GDM1 (cell line): ENCODE results near the gene THSD4.
"Not testable (repeated sequence)": the region's sequence is repeated elsewhere in the genome, so short reads cannot be mapped to it uniquely, and the experiment has no call there.

Source experiments
- DNase-seq: peaks from one replicate; lab custom pipeline; 2025; lab: John Stamatoyannopoulos, UW

THSD4 gene

DNA sequence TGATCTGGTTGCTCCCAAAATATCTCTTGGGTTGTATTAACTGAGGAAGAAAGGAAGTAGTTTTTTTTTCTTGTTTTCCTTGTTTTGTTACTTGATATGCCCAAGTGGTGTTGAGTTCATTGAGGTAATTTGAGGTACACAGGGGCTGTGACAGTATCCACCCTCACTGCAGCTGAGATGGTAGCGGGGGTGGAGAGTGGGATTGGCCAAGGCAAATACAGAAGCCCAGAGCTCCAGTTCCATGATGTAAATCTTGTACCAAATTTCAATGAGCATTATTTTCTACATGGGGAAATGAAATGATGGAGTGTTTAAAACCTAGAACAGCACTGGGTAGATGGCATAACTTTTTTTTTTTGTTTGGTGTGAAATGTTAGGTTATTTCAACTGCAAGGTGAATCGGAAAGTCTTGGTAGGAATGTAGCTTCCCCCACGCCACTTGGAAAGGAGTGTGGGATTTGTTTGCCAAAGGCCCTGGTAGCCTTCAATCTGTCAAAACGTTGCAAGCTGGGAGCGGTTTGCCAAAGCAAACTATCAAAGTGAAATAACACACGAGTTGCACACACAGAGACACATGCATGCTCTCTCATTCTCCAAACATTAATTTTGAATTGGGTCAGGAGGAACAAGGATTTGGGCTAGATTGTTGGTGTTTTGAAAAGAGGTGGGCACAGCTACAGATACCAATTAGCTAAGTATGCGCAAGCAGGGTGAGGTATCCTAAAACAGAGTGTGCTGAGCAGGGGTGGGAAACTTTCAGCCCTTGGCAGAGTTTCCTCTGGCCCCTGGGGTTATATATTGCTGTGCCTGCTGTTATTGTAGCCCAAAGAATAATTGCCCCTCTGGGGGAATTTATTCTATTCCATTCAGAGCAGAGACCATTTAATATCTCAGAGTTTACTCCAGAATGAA is 34.6 kb downstream of the THSD4 start:
- DNase-seq = no peak

DNA sequence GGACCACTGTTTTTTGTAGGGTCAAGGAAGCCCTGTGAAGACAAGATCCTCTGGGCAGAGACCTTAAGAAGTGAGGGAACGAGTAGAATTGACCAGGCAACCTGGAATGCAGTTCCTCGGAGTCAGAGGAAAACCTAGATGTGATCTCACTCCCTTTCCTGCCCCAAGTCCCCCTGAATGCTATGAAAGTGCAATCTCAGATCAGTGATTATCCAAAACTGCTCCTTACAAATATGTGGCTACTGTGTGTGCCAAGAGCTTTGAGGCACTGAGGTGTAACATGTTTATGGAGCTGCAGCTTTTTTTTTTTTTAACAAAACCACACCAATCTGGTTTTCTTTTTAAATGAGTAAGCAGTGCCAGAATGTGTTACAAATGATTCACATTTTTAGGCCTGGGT is 35.8 kb downstream of the THSD4 start:
- DNase-seq = no peak

DNA sequence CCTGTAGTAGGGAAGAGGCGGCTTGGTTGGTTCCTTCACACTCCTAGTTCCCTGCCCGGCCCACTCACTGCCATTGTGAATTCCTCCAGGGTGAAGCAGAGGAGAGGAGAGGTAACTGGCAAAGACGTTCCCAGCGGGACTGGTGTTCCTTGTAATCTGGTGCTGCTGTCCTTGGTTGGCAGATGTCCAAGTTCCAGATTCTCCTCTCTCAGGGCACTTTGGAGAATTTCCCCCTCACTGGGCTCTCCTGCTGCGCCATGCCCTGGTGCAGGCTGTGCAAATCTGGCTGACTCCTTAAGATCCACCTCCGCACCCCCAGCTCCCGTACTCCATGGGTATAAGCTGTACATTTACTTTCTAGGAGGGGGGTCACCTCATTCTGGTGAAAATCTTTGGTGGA is 37.3 kb downstream of the THSD4 start:
- DNase-seq = no peak

DNA sequence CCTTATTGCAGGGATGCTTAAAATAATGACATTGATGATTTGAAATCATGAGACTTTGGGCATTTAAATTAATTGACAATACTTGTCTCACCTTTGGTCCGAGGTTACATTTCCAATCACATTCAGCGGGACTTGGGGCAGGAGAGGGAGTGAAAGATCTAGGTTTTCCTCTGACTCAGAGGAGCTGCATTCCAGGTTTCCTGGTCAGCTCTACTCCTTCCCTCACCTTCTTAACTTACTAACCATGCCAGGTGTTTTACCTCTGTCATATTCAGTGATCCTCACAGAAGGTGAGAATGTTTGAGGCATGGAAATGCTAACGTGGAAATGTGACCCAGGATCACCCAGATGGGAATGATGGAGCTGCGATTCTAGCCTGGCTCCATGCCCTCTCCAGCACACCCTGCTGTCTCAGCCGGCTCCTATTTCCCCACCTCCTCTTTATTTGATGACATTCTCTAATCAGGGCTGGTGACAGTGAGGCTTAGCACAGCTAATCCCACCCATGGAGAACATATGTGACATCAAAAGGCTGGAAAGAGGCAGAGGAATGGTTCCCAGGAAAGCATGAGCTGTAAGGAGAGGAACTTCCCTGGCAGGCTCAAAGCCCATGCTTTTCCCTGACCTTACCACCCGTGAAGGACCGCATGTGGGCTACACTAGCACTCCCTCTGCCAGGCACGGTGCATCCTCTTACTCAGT is 38.7 kb downstream of the THSD4 start:
- DNase-seq = no peak

DNA sequence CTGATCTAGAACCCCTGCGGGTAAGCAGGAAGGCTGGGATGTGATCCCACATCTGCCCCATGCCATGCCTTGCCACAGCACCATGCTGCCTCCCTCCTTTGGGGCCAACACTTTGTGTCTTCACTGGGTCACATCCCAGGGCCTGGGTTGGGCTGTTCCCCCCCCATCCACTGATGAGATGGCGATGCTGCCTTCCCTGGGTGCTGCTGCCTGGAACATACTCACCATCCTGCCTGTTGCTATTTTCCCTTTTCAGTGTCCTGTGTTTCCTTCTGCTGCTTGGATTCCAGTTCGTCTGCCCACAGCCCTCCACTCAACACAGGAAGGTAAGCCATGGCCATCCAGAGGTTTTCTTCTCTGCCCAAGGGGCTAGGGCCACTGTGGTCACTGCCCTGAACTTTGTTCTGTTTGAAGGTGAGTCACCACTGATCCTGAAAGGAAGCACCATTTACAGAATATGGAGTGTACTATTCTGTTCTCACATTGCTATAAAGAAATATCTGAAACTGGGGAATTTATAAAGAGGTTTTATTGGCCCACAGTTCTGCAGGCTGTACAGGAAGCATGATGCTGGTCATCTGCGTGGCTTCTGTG is 39.4 kb downstream of the THSD4 start:
- no peak for DNase-seq

DNA sequence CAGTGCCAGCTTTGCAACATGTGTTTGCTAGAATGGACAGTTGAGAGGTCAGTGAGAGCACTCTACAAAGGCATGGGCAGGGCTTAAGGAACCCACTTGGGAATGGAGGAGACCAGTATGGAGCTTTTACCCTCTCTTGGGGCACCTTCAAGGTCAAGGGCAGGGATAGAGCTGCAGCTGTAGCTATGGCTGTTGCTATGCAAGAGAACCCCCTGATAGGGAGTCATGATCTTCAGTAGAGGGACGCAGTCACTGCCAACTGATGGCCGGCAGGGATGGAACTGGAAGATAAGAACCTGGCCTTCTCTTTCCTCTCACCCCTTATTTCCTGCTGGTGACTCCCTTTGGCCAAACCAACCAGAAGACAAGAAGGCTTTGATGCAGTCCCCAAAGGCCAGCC is 40.3 kb downstream of the THSD4 start:
- DNase-seq = no peak

DNA sequence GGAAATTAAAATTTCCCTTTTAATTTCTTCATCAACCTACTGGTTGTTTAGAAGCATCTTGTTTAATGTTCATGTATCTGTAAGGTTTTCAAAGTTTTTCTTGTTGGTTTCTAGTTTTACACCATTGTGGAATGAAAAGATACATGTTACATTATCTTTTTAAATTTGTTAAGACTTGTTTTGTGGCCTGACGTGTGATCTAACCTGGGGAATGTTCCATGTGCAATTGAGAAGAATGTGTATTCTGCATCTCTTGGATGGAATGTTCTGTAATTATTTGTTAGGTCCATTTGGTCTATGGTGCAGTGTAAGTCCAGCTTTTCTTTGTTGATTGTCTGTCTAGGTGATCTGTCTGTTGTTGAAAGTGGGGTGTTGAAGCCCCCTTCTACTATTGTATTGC is 45.7 kb downstream of the THSD4 start:
- no peak for DNase-seq

DNA sequence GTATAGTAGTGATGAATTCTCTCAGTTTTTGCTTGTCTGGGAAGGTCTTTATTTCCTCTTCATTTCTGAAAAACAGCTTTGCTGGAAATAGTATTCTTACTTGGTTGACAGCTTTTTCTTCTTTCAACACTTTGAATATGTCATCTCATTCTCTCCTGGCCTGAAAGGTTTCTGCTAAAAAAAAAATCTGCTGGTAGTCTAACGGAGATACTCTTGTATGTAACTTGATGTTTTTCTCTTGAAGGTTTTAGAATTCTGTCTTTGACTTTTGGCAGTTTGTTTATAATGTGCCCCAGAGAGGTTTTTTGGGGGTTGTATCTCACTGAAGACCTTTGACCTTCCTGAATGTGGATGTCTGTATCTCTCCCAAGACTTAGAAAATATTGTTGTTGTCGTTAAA is 47.0 kb downstream of the THSD4 start:
- DNase-seq = no peak

DNA sequence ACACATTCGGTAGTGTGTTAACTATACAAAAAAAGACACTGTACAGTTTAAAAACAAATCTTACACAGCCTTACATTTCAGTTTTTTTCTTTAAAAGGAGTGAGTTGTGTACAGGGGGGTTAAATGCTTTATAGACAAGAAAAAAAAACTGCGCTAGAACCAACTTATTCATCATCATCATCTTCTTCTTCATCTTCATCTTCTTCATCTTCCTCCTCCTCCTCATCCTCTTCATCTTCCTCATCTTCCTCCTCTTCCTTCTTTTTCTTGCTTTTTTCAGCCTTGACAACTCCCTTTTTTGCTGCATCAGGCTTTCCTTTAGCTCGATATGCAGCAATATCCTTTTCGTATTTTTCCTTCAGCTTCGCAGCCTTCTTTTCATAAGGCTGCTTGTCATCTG is 49.3 kb downstream of the THSD4 start:
- not testable (repeated sequence) for DNase-seq

DNA sequence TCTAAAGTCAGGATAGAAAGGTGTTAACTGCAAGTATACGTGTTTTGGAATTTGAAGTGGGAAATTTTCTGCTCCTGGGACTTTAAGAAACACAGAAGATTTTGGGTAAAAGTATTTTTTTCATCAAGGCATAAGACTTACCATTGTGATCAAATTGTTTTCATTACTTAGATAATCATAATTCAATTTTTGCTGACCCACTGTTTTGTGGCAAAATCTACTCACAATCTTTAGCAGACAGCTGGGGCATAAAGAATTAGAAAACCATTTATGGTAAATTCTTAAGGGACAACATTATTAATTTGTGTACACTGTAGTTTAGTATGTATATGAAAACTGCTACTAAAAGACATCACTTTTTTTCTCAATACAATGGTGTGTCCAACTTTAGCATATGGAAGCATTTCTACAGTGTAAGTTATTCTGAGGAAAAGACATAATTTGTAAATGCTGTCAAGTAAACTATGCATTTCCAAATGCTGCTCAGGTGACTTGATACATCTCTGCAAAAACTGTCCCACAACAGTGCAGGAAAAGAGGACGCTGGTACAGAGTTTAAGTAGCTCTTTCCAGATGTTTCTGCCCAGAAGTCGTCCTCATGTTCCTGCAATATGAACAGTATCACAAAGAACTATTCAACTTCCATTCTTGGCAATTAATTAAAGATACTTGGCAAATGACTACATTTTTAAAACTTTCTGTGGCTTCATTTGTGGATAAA is 52.3 kb downstream of the THSD4 start:
- no peak for DNase-seq

DNA sequence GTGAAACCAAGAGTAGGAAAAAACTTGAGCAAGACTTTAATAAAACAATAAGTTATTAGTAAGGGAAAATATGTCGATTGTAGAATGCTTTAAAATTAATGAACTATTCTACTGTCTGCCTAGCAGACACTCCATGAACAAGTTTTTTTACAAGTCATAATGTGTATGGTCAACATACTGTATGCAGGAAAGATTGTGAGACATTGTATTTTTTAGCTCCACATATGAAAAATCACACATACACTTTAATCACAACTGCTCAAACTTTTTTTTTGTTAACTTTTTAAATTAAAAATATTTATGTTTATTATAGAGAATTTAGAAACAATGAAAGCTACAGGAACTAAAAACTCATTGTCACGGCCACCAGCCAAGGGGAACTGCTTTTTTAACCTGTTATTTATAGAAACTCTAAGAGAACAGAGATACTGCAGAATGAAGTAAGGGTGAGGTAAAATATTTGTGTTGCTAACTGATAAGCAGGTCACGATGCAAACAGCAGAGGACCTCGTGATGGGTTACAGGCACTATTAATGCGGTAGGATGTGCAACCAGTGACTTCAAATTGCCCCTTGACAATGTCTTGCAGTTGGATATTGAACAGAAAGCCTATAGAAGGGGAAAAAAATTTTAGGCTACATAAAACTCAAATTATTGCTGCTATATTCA is 53.0 kb downstream of the THSD4 start:
- no peak for DNase-seq

DNA sequence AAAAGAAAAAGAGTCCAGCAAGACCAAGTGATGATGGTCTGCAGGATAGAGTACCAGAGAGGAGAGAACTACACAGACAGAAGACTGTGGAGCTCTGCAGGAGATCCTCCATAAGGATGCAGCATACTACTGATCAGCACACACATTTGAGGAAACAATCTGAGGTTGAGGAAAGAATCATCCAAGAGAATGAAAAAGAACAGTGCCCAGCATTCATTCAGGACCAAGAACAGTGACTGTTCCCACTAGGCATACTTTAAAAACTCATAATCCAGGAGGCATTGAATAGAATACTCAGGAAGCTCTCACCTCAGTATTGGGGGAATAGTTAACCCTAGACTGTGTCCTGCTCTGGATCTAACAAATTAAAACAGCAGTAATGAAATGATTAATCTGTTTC is 54.9 kb downstream of the THSD4 start:
- DNase-seq = no peak

DNA sequence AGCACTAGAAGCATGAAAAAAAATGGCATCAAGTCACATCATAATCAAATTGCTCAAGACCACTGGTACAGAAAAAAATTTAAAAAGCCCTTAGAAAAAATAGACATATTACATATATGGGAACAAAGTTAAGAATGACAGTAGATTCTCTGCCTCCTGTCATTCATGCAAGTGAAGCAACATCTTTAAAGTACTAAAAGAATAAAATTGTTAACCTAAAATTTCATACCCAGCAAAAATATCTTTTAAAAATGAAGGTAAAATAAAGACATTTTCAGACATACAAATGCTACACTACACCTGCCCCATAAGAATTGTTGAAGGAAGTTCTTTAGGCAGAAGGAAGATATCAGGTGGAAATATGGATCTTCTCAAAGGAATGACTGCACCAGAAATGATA is 55.9 kb downstream of the THSD4 start:
- no peak for DNase-seq

DNA sequence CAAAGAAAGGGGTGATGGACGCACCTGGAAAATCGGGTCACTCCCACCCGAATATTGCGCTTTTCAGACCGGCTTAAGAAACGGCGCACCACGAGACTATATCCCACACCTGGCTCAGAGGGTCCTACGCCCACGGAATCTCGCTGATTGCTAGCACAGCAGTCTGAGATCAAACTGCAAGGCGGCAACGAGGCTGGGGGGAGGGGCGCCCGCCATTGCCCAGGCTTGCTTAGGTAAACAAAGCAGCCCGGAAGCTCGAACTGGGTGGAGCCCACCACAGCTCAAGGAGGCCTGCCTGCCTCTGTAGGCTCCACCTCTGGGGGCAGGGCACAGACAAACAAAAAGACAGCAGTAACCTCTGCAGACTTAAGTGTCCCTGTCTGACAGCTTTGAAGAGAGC is 59.1 kb downstream of the THSD4 start:
- DNase-seq = not testable (repeated sequence)

DNA sequence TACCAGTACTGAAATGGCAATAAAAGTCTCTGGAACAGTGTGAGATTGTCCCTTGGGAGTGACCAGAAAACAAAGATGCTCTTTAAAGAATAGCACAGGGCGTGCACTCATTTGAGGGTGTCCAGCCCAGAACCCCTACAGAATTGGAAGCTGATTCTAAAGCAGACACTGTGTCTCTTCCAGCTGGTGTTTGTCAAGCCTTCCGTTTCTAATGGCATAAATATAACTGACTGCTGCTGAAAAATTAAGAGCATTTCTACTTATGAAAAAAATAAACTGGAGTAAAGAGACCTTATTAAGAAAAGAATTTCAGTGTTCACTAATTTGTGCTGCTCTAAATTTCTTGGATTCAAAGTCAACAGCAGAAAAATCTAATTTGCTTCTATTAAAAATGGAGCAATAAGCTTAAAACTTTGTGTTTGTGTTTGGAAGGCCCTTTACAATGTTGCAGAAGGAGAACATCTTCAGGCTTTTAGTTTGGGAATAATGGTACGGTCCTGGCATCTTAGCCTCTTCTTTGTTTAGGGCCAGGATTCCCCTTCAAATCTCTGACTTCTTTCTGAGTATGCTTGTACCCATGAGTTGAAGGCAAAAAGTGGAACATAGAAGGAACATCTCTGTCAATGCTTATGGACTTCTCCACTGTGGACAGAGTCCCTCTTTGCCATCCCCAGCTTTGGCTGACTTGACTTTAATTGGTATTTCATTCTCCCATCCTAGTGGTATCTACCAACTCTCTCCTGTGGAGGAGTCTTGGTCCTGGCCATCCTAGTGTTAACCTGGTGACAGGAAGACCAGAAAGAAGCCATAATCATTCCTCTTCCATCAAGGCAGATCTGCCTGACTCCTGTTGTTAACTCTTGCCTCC is 65.9 kb downstream of the THSD4 start:
- DNase-seq = no peak

DNA sequence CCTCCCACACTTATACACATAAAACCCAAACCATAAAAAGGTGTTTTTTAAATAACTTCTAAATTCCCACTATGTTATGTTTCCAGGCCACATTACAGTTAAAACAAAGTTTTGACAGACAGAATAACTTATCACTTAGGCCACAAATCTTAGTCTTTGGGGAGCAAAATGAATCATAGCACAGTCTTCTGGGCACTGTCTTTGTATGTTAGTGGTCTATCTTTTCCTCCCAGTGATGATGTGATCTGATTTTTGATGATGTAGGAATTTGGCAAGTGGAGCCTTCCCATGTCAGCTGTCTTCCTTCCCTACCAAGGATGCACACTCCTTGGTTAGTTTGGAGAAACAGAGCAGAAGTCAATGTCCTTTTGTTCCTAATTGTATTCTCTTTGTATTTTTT is 67.3 kb downstream of the THSD4 start:
- DNase-seq = no peak

DNA sequence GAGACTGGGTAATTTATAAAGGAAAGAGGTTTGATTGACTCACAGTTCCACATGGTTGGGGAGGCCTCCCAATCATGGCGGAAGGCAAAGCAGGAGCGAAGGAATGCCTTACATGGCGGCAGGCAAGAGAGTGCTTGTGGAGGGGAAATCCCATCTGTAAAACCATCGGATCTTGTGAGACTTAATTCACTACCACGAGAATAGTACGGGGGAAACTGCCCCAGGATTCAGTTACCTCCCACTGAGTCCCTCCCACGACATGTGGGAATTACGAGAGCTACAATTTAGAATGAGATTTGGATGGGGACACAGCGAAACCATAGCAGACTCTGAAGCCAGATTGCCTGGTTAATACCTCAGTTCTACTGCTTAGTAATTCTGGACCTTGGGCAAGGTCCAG is 67.8 kb downstream of the THSD4 start:
- DNase-seq = no peak

DNA sequence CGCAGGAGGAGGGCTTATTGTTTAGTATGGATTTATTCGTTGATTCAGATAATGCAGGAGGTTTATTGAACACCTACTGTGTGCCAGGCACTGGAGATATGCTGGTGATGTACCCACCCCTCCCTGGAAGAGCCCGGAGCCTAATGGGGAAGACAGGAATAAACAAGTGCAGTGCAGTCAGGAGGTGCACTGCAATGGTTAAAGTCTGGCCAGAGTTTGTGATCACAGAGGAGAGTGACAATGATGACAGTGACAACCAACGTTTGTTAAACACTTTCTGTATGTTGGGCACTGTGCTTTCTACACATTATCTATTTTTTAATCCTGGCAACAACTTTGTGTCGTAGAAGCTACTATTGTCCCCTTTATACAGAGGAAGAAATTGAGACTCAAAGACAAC is 70.4 kb downstream of the THSD4 start:
- DNase-seq = no peak

DNA sequence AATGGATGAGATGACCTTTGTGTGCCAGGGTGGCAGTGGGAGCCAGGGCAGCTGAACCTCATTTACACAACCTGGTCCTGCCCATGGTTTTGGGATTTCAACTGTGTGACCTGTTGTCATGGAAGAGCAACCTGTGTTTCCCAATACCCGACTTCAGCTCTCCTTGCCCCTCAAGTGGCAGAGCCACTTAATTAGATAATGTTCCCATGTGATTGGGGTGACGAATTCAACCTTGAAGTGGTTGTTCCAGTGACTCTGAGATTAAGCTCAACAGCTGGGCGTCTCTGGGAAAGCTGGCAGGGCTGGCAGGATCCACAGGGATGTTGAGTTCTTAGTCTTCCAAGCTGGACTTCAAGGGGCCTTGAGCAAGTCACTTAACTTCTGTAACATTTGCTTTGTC is 71.0 kb downstream of the THSD4 start:
- no peak for DNase-seq

DNA sequence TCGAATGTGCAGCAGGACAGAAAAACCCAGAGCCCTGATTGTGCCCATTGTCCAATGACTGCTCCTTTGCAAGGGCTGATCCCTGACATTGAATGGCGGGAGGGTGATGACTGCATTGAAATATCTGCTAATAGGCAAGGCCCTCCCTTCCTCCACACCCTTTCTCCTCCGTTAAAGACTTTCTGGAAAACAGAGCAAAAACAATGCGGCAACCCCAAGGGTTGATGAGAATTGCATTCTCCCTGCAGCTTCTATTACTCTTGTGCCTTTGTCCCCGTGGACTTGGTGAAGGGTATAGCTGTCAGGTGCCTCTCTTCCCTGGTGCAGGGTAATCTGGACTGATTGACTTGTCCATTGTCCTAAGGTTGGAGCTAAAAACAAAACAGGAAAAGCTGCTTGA is 71.8 kb downstream of the THSD4 start:
- DNase-seq = no peak

DNA sequence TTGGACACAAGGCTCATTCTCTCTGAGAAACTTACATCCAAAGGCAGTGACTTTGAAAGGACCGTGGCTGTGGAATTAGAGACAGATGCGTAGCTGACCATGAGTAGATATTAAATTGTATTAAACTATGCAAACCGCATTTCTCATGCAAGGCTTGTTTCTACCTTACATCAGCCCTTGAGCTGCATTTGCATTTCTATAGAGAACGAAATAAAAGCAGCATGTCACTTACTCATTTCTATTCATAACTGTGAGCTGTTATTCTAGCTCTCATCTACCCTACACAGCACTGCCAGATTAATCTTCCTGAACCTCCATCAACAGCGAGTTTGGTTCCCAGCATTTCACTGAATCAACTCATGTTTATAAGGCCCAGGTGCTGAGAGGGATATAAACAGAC is 72.3 kb downstream of the THSD4 start:
- no peak for DNase-seq
